NCI-H526 treated with DMSO at 0.1 percent for 48 hours (cell line): ENCODE data around the gene USPL1.
"Not testable (repeated sequence)": the region's sequence is repeated elsewhere in the genome, so short reads cannot be mapped to it uniquely, and the experiment has no call there.

ENCODE experiments used
- DNase-seq: peaks from one replicate; lab custom pipeline; 2025; lab: John Stamatoyannopoulos, UW

The USPL1 gene

DNA sequence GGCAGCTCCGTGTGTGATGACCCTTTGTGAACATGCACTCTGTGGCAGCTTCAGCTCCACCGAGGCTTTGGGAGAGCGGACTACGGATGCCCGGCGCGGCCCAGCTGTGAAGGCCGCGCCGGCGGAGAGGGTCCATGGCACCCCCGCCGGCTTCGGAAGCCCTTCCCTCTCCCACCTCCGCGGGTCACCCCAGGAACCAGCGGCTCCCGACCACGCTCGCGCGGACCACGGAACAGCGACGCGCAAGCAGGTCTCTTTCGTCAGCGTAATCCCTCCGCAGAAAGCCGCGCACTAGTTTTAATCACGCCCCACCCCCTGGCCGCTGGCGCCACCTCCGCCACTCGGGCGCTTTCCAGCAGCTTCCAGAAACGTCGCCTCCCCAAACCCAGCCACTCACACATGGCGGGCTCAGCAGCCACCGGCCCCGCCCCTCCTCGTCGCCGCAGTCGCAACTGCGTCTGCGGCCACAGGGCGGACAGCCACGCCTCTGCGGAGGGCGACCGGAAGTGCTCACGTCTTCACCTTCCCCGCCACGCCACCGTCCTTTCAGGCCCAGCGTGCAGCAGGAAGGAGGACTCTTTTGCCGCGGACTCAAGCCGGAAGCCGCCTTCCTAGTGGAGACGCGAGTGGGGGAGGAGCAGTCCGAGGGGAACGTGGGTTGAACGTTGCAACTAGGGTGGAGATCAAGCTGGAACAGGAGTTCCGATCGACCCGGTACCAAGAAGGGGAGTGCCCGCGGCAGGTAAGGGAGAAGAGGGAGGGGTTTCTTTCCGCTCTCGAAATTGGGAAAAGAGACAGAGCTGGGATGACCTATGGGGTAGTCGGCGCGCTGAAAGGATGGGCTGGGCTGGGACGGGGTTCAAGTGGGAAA is at the start of gene USPL1:
Gene USPL1 (plus strand): TSS at position 606 of the 871 bp plus-strand sequence. CDS start 3,221 bp downstream, outside the sequence.
- peak; percentile 99 for DNase-seq

GRCh38 chr13:30569901-30570576 is 47.7 kb upstream of the USPL1 start:
- DNase-seq: no peak

- peak; percentile 62 for DNase-seq
These were observed 47.0 kb upstream of the USPL1 start for GRCh38 chr13:30570691-30571090.

GRCh38 chr13:30572859-30573275 is 44.9 kb upstream of the USPL1 start:
- peak; percentile 77 for DNase-seq

DNA sequence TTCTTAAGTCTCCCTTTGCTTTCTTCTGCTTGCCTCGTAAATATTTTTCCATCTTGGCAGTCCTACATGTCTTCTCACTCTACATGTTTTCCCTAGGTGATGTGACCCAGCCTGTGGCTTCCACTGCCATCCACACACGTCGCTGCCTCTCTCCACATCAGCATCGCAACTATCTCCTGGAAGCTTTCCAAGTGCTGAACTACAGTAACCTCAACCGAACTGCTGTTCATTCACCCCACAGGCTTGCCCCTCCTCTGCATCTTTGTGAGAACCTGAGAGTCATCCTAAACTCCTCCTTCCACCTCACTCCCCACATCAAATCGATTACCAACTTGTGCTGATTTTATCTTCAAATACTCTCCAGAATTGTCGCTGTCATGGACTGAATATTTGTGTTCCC is 41.2 kb upstream of the USPL1 start:
- DNase-seq: no peak

DNA sequence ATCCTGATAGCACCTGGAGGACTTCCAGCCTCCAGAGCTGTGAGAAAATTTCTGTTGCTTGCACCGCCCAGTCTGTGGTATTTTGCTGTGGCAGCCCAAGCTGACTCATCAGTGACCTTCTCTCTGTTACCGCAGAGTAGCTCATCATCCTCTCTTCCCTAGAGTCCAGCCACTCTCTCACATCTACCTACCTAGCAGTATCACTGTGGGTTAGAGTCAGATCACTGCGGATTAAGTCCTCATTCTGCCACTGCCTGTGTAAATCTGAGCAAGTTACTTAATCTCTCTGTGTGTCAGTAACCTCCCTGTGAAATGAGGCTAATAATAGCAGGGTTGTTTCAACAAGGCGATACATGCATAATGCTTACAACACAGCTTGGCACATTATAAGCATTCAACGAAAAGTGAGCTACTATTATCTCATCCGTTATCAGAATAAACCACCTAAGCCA is 40.3 kb upstream of the USPL1 start:
- DNase-seq: no peak

DNA sequence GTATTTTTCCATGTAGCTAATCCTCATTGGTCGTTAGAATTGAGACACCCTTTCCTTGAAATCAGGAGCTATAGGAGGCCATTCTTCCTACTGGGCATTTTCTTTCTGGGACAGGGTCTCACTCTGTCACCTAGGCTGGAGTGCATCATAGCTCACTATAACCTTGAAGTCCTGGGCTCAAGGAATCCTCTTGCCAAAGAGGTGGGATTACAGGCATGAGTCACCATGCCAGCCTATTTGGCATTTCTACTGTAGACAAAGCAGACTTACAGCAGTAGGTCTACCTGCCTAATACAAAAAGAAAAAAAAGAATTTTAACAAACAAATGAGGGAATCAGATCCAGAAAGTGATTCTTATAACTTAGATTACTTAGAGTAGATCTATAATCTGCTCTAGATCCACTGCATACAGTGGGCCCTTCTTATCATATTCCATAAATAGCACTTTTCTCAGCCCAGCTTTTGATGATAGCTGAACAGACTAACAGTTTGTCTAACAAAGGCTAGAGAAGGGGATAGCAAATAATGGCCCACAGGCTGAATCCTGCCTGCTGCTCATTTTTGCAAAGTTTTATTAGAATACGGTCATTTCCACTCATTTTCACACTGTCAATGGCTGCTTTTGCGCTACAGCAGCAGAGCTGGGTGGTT is 36.7 kb upstream of the USPL1 start:
- no peak for DNase-seq

DNA sequence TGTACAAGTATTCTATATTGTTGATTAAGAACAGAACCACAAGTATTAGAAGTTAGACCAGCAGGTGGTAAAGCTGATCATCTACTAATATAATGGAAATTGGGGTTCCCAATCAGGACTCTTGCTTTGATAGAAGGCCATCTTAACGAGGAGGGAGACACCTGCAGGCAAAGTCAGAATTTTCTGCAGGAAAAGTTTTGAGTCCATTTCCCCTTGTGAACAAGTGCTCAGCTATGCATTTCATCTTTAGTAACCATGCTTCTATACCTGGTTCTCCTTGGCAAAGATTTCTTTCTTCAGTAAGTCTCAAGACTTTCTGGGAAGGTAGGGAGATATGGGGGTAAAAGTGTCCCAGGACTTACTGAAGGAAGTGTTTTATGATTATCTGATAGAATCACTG is 36.1 kb upstream of the USPL1 start:
- no peak for DNase-seq

GRCh38 chr13:30584051-30584731 is 33.5 kb upstream of the USPL1 start:
- DNase-seq: no peak

DNA sequence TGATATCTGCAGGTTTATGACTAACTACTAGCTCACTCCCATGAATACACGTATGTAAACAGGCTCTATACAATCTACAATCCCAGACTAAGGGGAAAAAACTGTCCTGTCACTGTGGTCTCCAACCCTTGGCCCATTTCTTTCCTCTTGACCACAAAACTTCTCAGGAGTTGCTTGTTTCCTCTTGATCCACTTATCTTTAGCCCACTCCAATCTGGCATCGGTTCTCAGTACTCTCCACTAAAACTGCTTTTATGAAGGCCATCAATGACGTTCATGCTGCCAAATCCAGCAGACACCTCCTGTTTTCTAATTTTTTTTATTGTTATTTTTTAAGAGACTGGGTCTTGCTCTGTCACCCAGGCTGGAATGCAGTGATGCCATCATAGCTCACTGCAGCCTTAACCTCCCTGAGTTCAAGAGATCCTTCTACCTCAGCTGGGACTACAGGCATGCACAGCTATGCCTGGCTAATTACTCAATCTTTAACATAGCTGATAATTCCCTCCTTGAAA is 31.9 kb upstream of the USPL1 start:
- DNase-seq: no peak

DNA sequence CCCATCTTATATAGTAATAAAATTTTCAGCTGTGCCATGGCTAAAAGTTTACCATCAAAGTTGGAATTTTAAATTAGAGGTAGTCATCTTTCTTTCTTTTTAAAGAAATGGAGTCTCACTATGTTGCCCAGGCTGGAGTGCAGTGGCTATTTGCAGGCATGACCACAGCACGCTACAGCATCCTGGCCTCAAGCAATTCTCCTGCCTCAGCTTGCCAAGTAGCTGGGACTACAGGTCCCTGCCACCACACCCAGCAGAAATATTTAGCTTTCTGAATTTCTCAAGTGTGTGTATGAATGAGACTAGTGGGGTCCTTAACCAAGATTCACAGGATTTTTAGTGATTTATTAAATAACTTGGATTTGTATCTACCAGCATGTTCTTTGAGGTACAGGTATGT is 30.5 kb upstream of the USPL1 start:
- no peak for DNase-seq

GRCh38 chr13:30587739-30588138 is 30.0 kb upstream of the USPL1 start:
- no peak for DNase-seq

- no peak for DNase-seq
These were observed 24.7 kb upstream of the USPL1 start for GRCh38 chr13:30593001-30593400.

DNA sequence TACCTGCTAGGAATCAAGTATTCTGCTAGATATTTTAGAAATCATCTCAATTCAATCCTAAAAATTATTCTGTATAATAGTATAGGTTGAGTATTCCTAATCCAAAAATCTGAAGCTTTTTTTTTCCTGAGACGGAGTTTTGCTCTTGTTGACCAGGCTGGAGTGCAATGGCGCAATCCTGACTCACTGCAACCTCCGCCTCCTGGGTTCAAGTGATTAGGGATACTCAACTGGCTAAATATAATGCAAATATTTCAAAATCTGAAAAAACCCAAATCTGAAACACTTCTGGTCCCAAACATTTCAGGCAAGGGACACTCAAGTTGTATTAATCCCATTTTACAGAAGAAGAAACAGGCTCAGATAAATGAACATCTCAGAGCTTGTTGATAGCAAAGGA is 17.2 kb upstream of the USPL1 start:
- no peak for DNase-seq

- no peak for DNase-seq
These were observed 15.9 kb upstream of the USPL1 start for GRCh38 chr13:30601836-30602235.

- DNase-seq: no peak
These were observed 12.7 kb upstream of the USPL1 start for GRCh38 chr13:30605052-30605451.

- DNase-seq: not testable (repeated sequence)
These were observed 10.5 kb upstream of the USPL1 start for GRCh38 chr13:30607186-30607585.

DNA sequence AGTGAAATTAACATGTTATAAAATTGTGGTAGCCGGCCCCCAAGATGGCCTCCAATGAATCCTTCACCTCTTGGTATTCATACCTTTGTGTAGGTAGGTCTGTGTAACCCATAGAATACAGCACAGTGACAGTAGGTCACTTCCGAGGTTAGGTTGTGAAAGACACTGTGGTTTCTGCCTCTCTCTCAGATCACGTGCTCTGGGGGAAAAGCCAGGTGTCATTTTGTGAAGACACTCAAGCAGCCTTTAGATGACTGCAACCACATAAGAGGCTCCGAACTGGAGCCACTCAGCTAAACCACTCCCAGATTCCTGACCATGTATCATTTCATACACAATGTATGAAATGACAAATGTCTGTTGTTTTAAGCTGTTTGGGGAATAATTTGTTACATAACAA is 9.8 kb upstream of the USPL1 start:
- no peak for DNase-seq

DNA sequence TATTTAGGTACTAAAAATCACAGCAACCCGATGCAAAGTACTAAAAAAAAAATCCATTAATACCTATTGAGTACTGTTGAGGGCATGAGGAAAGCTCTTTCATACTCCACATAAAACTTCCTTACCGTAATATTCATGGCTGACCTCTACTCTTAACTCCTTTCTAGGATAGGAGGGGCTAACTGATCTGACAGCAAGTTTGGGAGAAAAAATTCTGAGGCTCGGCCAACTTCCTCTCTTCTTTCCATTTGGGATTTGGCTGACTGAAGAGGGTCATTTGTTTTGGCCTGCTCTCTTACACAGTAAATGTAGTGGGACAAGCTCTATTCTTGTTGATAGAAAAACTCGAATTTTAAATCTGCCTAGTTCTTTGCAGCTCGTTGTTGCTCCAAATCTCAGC is 9.4 kb upstream of the USPL1 start:
- no peak for DNase-seq

- no peak for DNase-seq
These were observed 7.4 kb upstream of the USPL1 start for GRCh38 chr13:30610311-30610710.

DNA sequence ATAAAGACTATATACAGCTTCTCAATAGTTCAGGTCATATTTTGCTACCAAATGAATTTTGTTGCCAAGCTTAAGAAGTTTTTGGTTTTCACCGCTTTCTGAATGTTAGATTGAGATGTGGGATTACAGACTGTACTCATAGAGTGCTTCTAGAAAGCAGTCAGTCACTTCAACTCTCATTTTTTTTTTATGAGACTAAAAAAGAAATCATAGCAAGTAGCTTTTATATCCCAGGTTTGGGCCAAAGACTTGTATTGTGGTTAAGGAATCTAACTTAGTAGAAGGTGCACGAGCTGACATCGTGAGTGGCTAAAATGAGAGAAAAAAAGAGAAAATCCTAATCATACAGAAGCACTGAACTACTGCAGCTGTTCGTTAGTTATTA is 2.2 kb upstream of the USPL1 start:
- DNase-seq: no peak
